WTC11 (cell line): ENCODE results near the gene FMOD. TPM values are rescaled to one million over a fixed set of nuclear protein-coding genes. Genes with fewer than 3 reads are reported as not detected.

Experiments
- ATAC-seq: fragments of 200-7000 bp; cut with Tn5 transposase; 2 replicates; pipeline ENCODE4 v1.10.0; 2021; ENCODE audit warnings: mild to moderate bottlenecking, moderate library complexity
- CTCF ChIA-PET: fragments of 300-600 bp; sonication (Branson Sonifier 250); formaldehyde crosslinking; loops from one replicate; lab custom pipeline; 2021; ENCODE audit warnings: antibody characterized with exemption; lab: Charles Lee
- POLR2A ChIA-PET: fragments of 350-600 bp; sonication (Branson Sonifier 250); formaldehyde crosslinking; loops from one replicate; lab custom pipeline; 2021; ENCODE audit warnings: antibody characterized with exemption; lab: Charles Lee
- DNase-seq: peaks from one replicate; pipeline ENCODE4 v3.0.0; 2021; ENCODE audit warnings: low spot score
- H3K27ac Mint-ChIP-seq: 2 replicates; pipeline ENCODE4 v1.8.0; 2021; ENCODE audit warnings: mixed read lengths
- H3K27me3 Mint-ChIP-seq: 2 replicates; pipeline ENCODE4 v1.8.0; 2021; ENCODE audit warnings: low read depth, mild to moderate bottlenecking, moderate library complexity, mixed read lengths
- H3K36me3 Mint-ChIP-seq: 2 replicates; pipeline ENCODE4 v1.8.0; 2021; ENCODE audit warnings: mixed read lengths
- H3K4me1 Mint-ChIP-seq: 2 replicates; pipeline ENCODE4 v1.8.0; 2022; ENCODE audit warnings: mixed read lengths
- H3K4me3 Mint-ChIP-seq: 2 replicates; pipeline ENCODE4 v1.8.0; 2021; ENCODE audit warnings: mild to moderate bottlenecking, moderate library complexity, mixed read lengths
- H3K9me3 Mint-ChIP-seq: 2 replicates; pipeline ENCODE4 v1.8.0; 2021; ENCODE audit warnings: mixed read lengths
- ATF1 ChIP-seq: sonication (generic); formaldehyde crosslinking; IDR thresholded peaks from 2 replicates; pipeline ENCODE4 v1.8.1; 2023; ENCODE audit warnings: mild to moderate bottlenecking, moderate library complexity, missing genetic modification reagents
- E2F4 ChIP-seq: sonication (generic); formaldehyde crosslinking; IDR thresholded peaks from 2 replicates; pipeline ENCODE4 v1.8.1; 2022; ENCODE audit warnings: low read depth, mild to moderate bottlenecking, moderate library complexity, missing genetic modification reagents, borderline replicate concordance
- EMX1 ChIP-seq: fragments of 250-450 bp; sonication (Bioruptor Pico); IDR thresholded peaks from 2 replicates; pipeline ENCODE4 v1.8.0; 2021; ENCODE audit warnings: mild to moderate bottlenecking
- ESRRA ChIP-seq: sonication (generic); formaldehyde crosslinking; IDR thresholded peaks from 2 replicates; pipeline ENCODE4 v1.8.1; 2022; ENCODE audit warnings: mild to moderate bottlenecking, missing genetic modification reagents, borderline replicate concordance
- FOXJ3 ChIP-seq: sonication (generic); formaldehyde crosslinking; IDR thresholded peaks from 2 replicates; pipeline ENCODE4 v1.9.0; 2021; ENCODE audit warnings: missing genetic modification reagents, mild to moderate bottlenecking, borderline replicate concordance
- FOXP4 ChIP-seq: sonication (generic); formaldehyde crosslinking; IDR thresholded peaks from 2 replicates; pipeline ENCODE4 v1.8.0; 2022; ENCODE audit warnings: mild to moderate bottlenecking, missing genetic modification reagents
- GABPB1 ChIP-seq: sonication (generic); formaldehyde crosslinking; IDR thresholded peaks from 2 replicates; pipeline ENCODE4 v1.8.1; 2023; ENCODE audit warnings: mild to moderate bottlenecking, missing genetic modification reagents
- HMGXB4 ChIP-seq: sonication (generic); formaldehyde crosslinking; IDR thresholded peaks from 2 replicates; pipeline ENCODE4 v1.8.1; 2023; ENCODE audit warnings: mild to moderate bottlenecking, moderate library complexity, missing genetic modification reagents
- IRF2 ChIP-seq: sonication (generic); formaldehyde crosslinking; IDR thresholded peaks from 2 replicates; pipeline ENCODE4 v1.8.0; 2022; ENCODE audit warnings: low read depth, missing genetic modification reagents, borderline replicate concordance
- JAZF1 ChIP-seq: fragments of 250-450 bp; sonication (Bioruptor Pico); IDR thresholded peaks from 2 replicates; pipeline ENCODE4 v1.9.0; 2021; ENCODE audit warnings: moderate library complexity, mild to moderate bottlenecking, inconsistent platforms
- JUN ChIP-seq: sonication (generic); formaldehyde crosslinking; IDR thresholded peaks from 2 replicates; pipeline ENCODE4 v1.8.0; 2023; ENCODE audit warnings: mild to moderate bottlenecking, missing genetic modification reagents
- KAT7 ChIP-seq: sonication (generic); formaldehyde crosslinking; IDR thresholded peaks from 2 replicates; pipeline ENCODE4 v1.8.1; 2023; ENCODE audit warnings: missing genetic modification reagents, mild to moderate bottlenecking, borderline replicate concordance
- MLX ChIP-seq: sonication (generic); formaldehyde crosslinking; IDR thresholded peaks from 2 replicates; pipeline ENCODE4 v1.8.1; 2023; ENCODE audit warnings: mild to moderate bottlenecking, missing genetic modification reagents, moderate library complexity
- MXD4 ChIP-seq: fragments of 250-450 bp; sonication (Bioruptor Pico); IDR thresholded peaks from 2 replicates; pipeline ENCODE4 v1.8.0; 2021; ENCODE audit warnings: mild to moderate bottlenecking, moderate library complexity, borderline replicate concordance
- NFATC4 ChIP-seq: fragments of 250-450 bp; sonication (Bioruptor Pico); IDR thresholded peaks from 2 replicates; pipeline ENCODE4 v1.9.0; 2021; ENCODE audit warnings: mild to moderate bottlenecking
- NFE2L1 ChIP-seq: sonication (generic); formaldehyde crosslinking; IDR thresholded peaks from 2 replicates; pipeline ENCODE4 v1.8.1; 2023; ENCODE audit warnings: missing genetic modification reagents
- NFYB ChIP-seq: sonication (generic); formaldehyde crosslinking; conservative IDR thresholded peaks from 2 replicates; pipeline ENCODE4 v1.8.0; 2022; ENCODE audit warnings: low read depth, missing genetic modification reagents
- RELA ChIP-seq: sonication (generic); formaldehyde crosslinking; IDR thresholded peaks from 2 replicates; pipeline ENCODE4 v1.8.1; 2022; ENCODE audit warnings: missing genetic modification reagents, mild to moderate bottlenecking, borderline replicate concordance
- RORB ChIP-seq: fragments of 250-450 bp; sonication (Bioruptor Pico); IDR thresholded peaks from 2 replicates; pipeline ENCODE4 v1.9.0; 2021; ENCODE audit warnings: mild to moderate bottlenecking
- USF2 ChIP-seq: sonication (generic); formaldehyde crosslinking; IDR thresholded peaks from 2 replicates; pipeline ENCODE4 v1.8.1; 2023; ENCODE audit warnings: mild to moderate bottlenecking, missing genetic modification reagents, moderate library complexity
- ZMAT4 ChIP-seq: fragments of 250-450 bp; sonication (Bioruptor Pico); IDR thresholded peaks from 2 replicates; pipeline ENCODE4 v1.9.0; 2021; ENCODE audit warnings: mild to moderate bottlenecking
- ZNF121 ChIP-seq: sonication (generic); formaldehyde crosslinking; IDR thresholded peaks from 2 replicates; pipeline ENCODE4 v1.8.0; 2023; ENCODE audit warnings: missing genetic modification reagents
- ZNF219 ChIP-seq: sonication (generic); formaldehyde crosslinking; IDR thresholded peaks from 2 replicates; pipeline ENCODE4 v1.8.0; 2023; ENCODE audit warnings: missing genetic modification reagents, mild to moderate bottlenecking, borderline replicate concordance
- ZNF232 ChIP-seq: sonication (generic); formaldehyde crosslinking; IDR thresholded peaks from 2 replicates; pipeline ENCODE4 v1.8.0; 2022; ENCODE audit warnings: mild to moderate bottlenecking, missing genetic modification reagents
- total RNA-seq: library from RNA; stranded (reverse); gene quantifications from 3 replicates; pipeline ENCODE4 v1.2.3, GENCODE V29; 2021
- TF ChIP-seq, protein P1 (sequence below): fragments of 250-450 bp; sonication (Bioruptor Pico); conservative IDR thresholded peaks from 2 replicates; pipeline ENCODE4 v1.9.0; 2021; ENCODE audit warnings: mild to moderate bottlenecking

Gene FMOD
- total RNA-seq, 1 experiment from 2014 or later = 0.79 TPM

GRCh38 chr1:203336097-203336496 lies 14.8 kb downstream of the FMOD start:
- no peak overlapping the region for H3K4me3 Mint-ChIP-seq
- TF ChIP-seq ZMAT4 (CRISPR knock-in tag) (no peak), NFYB (CRISPR knock-in tag) (no peak), RORB (CRISPR knock-in tag) (no peak), RELA (no peak), ZNF121 (CRISPR knock-in tag) (no peak), KAT7 (CRISPR knock-in tag) (no peak), ZNF219 (CRISPR knock-in tag) (no peak), ATF1 (CRISPR knock-in tag) (no peak), FOXJ3 (CRISPR knock-in tag) (no peak), IRF2 (no peak)
- TF ChIP-seq, protein P1, sequence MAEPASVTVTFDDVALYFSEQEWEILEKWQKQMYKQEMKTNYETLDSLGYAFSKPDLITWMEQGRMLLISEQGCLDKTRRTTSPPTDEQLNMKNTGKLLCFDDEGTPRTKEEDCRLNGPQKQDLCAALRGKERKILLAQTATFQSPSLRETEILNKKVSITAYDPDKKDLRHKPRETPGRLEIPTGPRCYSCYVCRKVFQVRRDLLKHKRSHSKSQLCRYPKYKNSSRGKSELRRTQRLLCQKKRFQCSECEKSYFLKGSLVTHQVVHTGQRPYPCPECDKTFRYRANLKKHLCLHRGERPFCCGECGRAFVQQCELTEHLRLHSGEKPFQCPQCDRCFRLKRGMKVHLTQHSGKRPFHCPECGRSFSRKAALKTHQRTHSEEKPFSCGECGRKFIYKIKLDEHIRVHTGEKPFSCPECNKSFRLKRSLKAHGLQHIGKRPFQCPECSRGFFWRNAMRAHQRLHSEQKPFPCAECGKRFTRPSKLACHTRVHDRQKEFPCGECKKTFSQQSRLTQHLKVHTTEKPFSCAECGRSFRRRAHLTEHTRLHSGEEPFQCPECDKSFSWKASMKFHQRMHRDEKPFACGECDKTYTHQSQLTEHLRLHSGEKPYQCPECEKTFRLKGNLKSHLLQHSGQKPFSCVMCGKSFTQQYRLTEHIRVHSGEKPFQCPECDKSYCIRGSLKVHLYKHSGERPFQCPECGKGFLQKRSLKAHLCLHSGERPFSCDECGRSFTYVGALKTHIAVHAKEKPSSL (CRISPR knock-in tag) = no peak
- TF ChIP-seq, all 79 proteins: peak for 0
- ATAC-seq (no peak), DNase-seq (no peak)
- Mint-ChIP-seq H3K27me3 (peaks cover 5% of the 10 kb centered on the region; the same call in 1 of the 2 replicates), H3K36me3 (no peaks in the 10 kb centered on the region), H3K9me3 (no peaks in the 10 kb centered on the region), H3K27ac (no peak overlapping the region), H3K4me1 (peaks cover 11% of the 10 kb centered on the region)
- CTCF ChIA-PET = interaction anchor here (1.0 to 7.2 kb wide), 13 partner anchors 8 to 296 kb away, joined by 4 to 76 read pairs (median 7); no protein-coding TSS in a partner anchor
- POLR2A ChIA-PET = no interaction called here

DNA sequence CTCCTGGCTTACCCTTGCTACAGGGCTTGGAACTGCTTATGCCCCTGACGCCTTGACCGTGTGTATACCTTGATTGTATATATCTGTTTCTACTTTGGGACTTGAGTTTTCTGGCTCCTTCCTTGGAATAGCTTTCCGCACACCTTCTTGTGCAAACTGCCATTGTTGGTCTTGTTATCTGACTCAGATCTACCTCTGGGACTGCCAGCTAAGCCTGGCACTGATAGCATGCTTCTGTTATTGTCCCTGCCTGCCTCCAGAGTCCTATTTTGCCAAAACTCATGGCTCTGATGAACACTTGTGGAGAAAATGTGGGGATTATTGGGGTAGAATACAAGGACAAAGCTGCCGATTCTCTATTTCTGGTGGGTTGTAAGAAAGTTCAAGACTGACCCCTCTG lies 15.4 kb downstream of the FMOD start:
- no peak overlapping the region for H3K27ac Mint-ChIP-seq
- no peak for ATAC-seq
- POLR2A ChIA-PET = no interaction called here
- TF ChIP-seq ATF1 (CRISPR knock-in tag) (no peak), USF2 (no peak), GABPB1 (CRISPR knock-in tag) (no peak), JUN (no peak), ZNF219 (CRISPR knock-in tag) (no peak), ZNF232 (CRISPR knock-in tag) (no peak), JAZF1 (CRISPR knock-in tag) (no peak), HMGXB4 (CRISPR knock-in tag) (no peak), ESRRA (CRISPR knock-in tag) (no peak), MLX (CRISPR knock-in tag) (no peak), EMX1 (CRISPR knock-in tag) (no peak), FOXP4 (CRISPR knock-in tag) (no peak), MXD4 (CRISPR knock-in tag) (no peak), E2F4 (CRISPR knock-in tag) (no peak), NFATC4 (CRISPR knock-in tag) (no peak), NFE2L1 (no peak)
- TF ChIP-seq, all 79 proteins: peak for 0
- no peaks in the 10 kb centered on the region for H3K36me3 Mint-ChIP-seq
- H3K4me3 Mint-ChIP-seq = no peak overlapping the region
- H3K9me3 Mint-ChIP-seq = no peaks in the 10 kb centered on the region
- DNase-seq = no peak
- H3K4me1 Mint-ChIP-seq = peaks cover 11% of the 10 kb centered on the region
- peaks cover 4% of the 10 kb centered on the region; the same call in 1 of the 2 replicates for H3K27me3 Mint-ChIP-seq
- CTCF ChIA-PET = interaction anchor here (1.0 to 7.2 kb wide), 11 partner anchors 8 to 295 kb away, joined by 4 to 76 read pairs (median 8); no protein-coding TSS in a partner anchor
